Stomach (tissue), 9 donors: ENCODE measurements around the gene APOO. TPM values are rescaled to one million over a fixed set of nuclear protein-coding genes. Genes with fewer than 3 reads are reported as not detected.

Experiments
- DNase-seq, 2 donors: peaks; one replicate each; pipeline versions ENCODE4 v3.0.0 to v3.0.0-alpha.2; 2013 to 2019
- H3K27ac ChIP-seq, 5 donors: fragments of 200-600 bp in 4 of 5; sonication (generic) in 4 of 5; one replicate each; pipeline ENCODE4 v1.5.1; 2013 to 2019; ENCODE audit warnings: mild to moderate bottlenecking in 1 of 5, moderate library complexity in 1 of 5
- H3K27me3 ChIP-seq, 3 donors: fragments of 200-600 bp; sonication (generic); one replicate each; pipeline ENCODE4 v1.5.1; 2017 to 2019; ENCODE audit warnings: mixed run types in 1 of 3
- H3K36me3 ChIP-seq, 4 donors: fragments of 200-600 bp; sonication (generic); 1 replicate in 3 of 4; 2 replicates in 1 of 4; pipeline ENCODE4 v1.5.1; 2016 to 2019
- H3K4me1 ChIP-seq, 4 donors: fragments of 200-600 bp; sonication (generic); one replicate each; pipeline ENCODE4 v1.5.1; 2016 to 2019
- H3K4me3 ChIP-seq, 4 donors: fragments of 200-600 bp; sonication (generic) in 3 of 4; one replicate each; pipeline ENCODE4 v1.5.1; 2016 to 2019; ENCODE audit warnings: mild to moderate bottlenecking in 1 of 4
- H3K9me3 ChIP-seq, 4 donors: fragments of 200-600 bp; sonication (generic); one replicate each; pipeline ENCODE4 v1.5.1; 2016 to 2019
- EP300 ChIP-seq: sonication (generic); formaldehyde crosslinking; IDR thresholded peaks from one replicate; pipeline ENCODE4 v1.6.1; 2017; ENCODE audit warnings: antibody characterized with exemption
- POLR2A ChIP-seq, 4 donors: fragments of 450-650 bp; IDR thresholded peaks; one replicate each; pipeline ENCODE4 v1.6.1; 2016; ENCODE audit warnings: antibody characterized with exemption in 4 of 4, control low read depth in 2 of 4, mild to moderate bottlenecking in 1 of 4, moderate library complexity in 1 of 4
- POLR2AphosphoS5 ChIP-seq, 3 donors: sonication (generic); formaldehyde crosslinking; IDR thresholded peaks; one replicate each; pipeline ENCODE4 v1.6.1; 2016; ENCODE audit warnings: antibody characterized with exemption in 3 of 3
- WGBS, 5 donors: extraction: QIAGEN DNeasy Blood & Tissue Kit in 3 of 5; methylation state at CpG; one replicate each; pipeline versions ENCODE4 v1.1.5 to v1.1.7; 2013 to 2018; 5-methylcytosine and 5-hydroxymethylcytosine counted together
- intact Hi-C: fragments of 100-400 bp; cut with DNase I; formaldehyde crosslinking; loops from one replicate; pipeline ENCODE4 v1.15.1; 2023; ENCODE audit warnings: low total_unique reads
- polyA plus RNA-seq, 3 donors: library from polyadenylated mRNA; stranded (reverse); fragments of 200-250 nt; gene quantifications; one replicate each; pipeline ENCODE4 v1.2.3, GENCODE V29; 2013
- total RNA-seq, 5 donors: library from RNA; depleted of rRNA; stranded (reverse); fragments of >200 nt; gene quantifications; one replicate each; pipeline versions ENCODE4 v1.1.0 to v1.2.3, GENCODE V29; 2014 to 2016
- TF ChIP-seq, protein P1 (sequence below), 7 experiments: fragments of 450-650 bp in 4 of 7; fragments of 200-600 bp in 3 of 7; sonication (generic) in 3 of 7; IDR thresholded peaks; one replicate each; pipeline ENCODE4 v1.5.1; 2016 to 2019; ENCODE audit warnings: antibody characterized with exemption in 7 of 7, control low read depth in 2 of 7, mild to moderate bottlenecking in 1 of 7
- donor health status: healthy with polysubstance abuse.
- donor health status: Bipolar disorder and iron deficiency.
- donor health status: healthy.

Gene APOO
- total and polyA plus RNA-seq, 8 donors, result 2.0 to 29.4 (median 15.7) TPM

- Histone ChIP-seq H3K36me3 (no peaks in the 10 kb centered on the region), H3K9me3 (no peaks in the 10 kb centered on the region), H3K4me3 (no peak overlapping the region), H3K4me1 (peaks cover 0 to 26% (median 1%) of the 10 kb centered on the region in 4 donors), H3K27ac (peak overlapping the region; percentile 17 to 88 (median 79)), H3K27me3 (no peaks in the 10 kb centered on the region)
- TF ChIP-seq, protein P1, sequence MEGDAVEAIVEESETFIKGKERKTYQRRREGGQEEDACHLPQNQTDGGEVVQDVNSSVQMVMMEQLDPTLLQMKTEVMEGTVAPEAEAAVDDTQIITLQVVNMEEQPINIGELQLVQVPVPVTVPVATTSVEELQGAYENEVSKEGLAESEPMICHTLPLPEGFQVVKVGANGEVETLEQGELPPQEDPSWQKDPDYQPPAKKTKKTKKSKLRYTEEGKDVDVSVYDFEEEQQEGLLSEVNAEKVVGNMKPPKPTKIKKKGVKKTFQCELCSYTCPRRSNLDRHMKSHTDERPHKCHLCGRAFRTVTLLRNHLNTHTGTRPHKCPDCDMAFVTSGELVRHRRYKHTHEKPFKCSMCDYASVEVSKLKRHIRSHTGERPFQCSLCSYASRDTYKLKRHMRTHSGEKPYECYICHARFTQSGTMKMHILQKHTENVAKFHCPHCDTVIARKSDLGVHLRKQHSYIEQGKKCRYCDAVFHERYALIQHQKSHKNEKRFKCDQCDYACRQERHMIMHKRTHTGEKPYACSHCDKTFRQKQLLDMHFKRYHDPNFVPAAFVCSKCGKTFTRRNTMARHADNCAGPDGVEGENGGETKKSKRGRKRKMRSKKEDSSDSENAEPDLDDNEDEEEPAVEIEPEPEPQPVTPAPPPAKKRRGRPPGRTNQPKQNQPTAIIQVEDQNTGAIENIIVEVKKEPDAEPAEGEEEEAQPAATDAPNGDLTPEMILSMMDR (IDR thresholded peaks at IDR 0.05), result no peak
- TF ChIP-seq EP300 (no peak), POLR2AphosphoS5 (IDR thresholded peaks at IDR 0.05) (no peak), POLR2A (IDR thresholded peaks at IDR 0.05) (no peak)
- DNase-seq, result no peak
- WGBS, 5 donors, result 62 to 76% (median 69%) methylated on average over 5 to 6 of the region's 6 CpGs
- intact Hi-C loops, result no loop called here
Observed at GRCh38 chrX:23799469-23800065, 108.2 kb downstream of the APOO start.

- DNase-seq, result peak in 1 of 2 donors; percentile 74
- Histone ChIP-seq H3K4me3 (no peak overlapping the region), H3K27me3 (no peaks in the 10 kb centered on the region), H3K9me3 (no peaks in the 10 kb centered on the region), H3K27ac (peak overlapping the region; percentile 72 to 88 (median 79)), H3K36me3 (no peaks in the 10 kb centered on the region), H3K4me1 (peaks cover 0 to 7% (median 0%) of the 10 kb centered on the region in 4 donors)
- 58 to 70% (median 60%) methylated on average over 12 of the region's 12 CpGs for WGBS, 5 donors
- TF ChIP-seq POLR2A (IDR thresholded peaks at IDR 0.05) (no peak), EP300 (no peak), POLR2AphosphoS5 (IDR thresholded peaks at IDR 0.05) (no peak)
- TF ChIP-seq, protein P1 (IDR thresholded peaks at IDR 0.05), result no peak
- intact Hi-C loops, result no loop called here
Observed at GRCh38 chrX:23797371-23798128, 110.2 kb downstream of the APOO start.

DNA sequence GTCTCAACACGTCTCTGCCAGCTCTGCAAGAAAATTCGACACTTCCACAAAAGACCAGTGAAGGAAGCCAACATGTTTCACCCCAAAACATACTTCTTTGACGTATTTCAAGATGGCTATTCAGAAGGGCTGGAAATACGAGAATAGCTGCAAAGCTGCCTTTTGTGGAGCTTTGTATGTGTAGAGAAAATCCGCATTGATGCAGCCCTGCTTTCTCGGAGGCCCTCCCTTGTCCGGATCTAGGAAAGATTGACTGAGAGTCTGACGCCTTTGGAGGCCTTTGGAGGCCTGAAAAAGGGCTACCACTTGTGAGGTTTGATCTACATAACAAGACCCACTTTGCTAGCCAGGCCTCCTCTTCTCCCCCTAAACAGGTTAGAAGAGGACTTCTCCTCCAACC is 112.5 kb downstream of the APOO start:
- Histone ChIP-seq H3K27ac (no peak overlapping the region), H3K4me3 (no peak overlapping the region), H3K27me3 (no peaks in the 10 kb centered on the region), H3K36me3 (no peaks in the 10 kb centered on the region), H3K9me3 (no peaks in the 10 kb centered on the region), H3K4me1 (peaks cover 0 to 7% (median 0%) of the 10 kb centered on the region in 4 donors)
- WGBS, 5 donors, result 76 to 87% (median 81%) methylated on average over 7 to 8 of the region's 8 CpGs
- DNase-seq, result no peak
- TF ChIP-seq, protein P1 (IDR thresholded peaks at IDR 0.05), result no peak
- TF ChIP-seq EP300 (no peak), POLR2A (IDR thresholded peaks at IDR 0.05) (no peak), POLR2AphosphoS5 (IDR thresholded peaks at IDR 0.05) (no peak)
- intact Hi-C loops, result no loop called here

- intact Hi-C loops, result no loop called here
- H3K27ac ChIP-seq, result peak overlapping the region in 1 of 5 donors; percentile 1
- TF ChIP-seq EP300 (no peak), POLR2AphosphoS5 (IDR thresholded peaks at IDR 0.05) (no peak), POLR2A (IDR thresholded peaks at IDR 0.05) (no peak)
- TF ChIP-seq, protein P1 (IDR thresholded peaks at IDR 0.05), result no peak
Observed at GRCh38 chrX:23792861-23793553, 114.7 kb downstream of the APOO start.

More at GRCh38 chrX:23792861-23793553, 114.7 kb downstream of the APOO start:
- no peak for DNase-seq
- H3K4me3 ChIP-seq, result no peak overlapping the region
- WGBS, 5 donors, result 64 to 80% (median 73%) methylated on average over 5 to 6 of the region's 6 CpGs
- no peaks in the 10 kb centered on the region for H3K9me3 ChIP-seq
- peaks cover 0 to 7% (median 0%) of the 10 kb centered on the region in 4 donors for H3K4me1 ChIP-seq
- no peaks in the 10 kb centered on the region for H3K27me3 ChIP-seq
- H3K36me3 ChIP-seq, result no peaks in the 10 kb centered on the region
